ENCODE results near the gene SFXN3.

SFXN3 gene

DNA sequence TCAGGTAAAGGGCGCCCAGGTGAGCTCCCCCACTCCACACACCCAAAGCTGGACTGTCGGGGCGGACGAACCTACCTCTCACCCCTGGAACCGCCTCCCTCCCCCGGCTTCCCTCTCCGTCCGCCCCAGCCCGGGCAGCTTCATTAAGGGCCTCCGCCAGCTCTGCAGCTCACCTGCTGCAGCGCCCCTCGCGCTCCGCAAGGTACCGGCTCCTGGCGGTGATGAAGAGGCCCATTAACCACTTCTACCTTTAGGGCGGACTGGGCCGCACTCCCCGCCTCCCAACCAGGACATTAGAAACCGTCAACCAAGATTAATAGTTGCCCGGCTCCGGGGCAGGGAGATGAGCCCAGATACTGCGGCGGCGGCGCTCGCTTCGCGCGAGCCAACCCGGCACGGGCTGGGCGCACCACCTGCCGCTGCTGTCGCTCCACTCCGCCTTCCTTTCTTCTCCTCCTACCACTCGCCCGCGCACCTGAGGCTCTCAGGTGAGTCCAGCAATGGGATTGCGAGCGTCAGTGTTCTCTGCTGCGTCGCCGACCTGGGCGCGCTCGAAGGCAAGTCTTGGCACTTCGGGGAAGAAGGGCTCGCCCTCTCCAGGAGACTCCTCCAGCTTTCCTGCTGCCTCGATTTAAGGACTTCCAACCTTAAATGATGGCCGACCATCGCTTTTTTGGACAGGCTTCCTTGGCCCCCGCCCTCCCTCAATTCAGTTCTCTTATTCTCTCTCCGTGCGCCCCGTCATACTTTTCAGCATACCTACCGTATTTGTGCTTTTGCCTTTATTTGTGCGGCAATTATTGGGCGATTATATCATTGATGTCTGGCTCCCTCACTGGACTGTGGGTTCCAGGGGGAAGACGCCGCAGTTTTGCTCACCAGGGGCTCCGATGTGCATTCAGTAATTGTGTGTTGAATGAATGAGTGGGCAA, 17.2 kb downstream of the SFXN3 start:
- TF ChIP-seq, protein P1, sequence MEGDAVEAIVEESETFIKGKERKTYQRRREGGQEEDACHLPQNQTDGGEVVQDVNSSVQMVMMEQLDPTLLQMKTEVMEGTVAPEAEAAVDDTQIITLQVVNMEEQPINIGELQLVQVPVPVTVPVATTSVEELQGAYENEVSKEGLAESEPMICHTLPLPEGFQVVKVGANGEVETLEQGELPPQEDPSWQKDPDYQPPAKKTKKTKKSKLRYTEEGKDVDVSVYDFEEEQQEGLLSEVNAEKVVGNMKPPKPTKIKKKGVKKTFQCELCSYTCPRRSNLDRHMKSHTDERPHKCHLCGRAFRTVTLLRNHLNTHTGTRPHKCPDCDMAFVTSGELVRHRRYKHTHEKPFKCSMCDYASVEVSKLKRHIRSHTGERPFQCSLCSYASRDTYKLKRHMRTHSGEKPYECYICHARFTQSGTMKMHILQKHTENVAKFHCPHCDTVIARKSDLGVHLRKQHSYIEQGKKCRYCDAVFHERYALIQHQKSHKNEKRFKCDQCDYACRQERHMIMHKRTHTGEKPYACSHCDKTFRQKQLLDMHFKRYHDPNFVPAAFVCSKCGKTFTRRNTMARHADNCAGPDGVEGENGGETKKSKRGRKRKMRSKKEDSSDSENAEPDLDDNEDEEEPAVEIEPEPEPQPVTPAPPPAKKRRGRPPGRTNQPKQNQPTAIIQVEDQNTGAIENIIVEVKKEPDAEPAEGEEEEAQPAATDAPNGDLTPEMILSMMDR (IDR thresholded peaks at IDR 0.05; ENCODE audit: borderline replicate concordance, control extremely low read depth, extremely low read depth, insufficient read depth, missing control alignments), result no peak
- no peak for DNase-seq (ENCODE audit: low spot score)
- in situ Hi-C loops (cut with MboI; ENCODE audit: low sequenced_read_pairs, unreplicated experiment), result no loop called here

GRCh38 chr10:101050208-101051069, 19.4 kb downstream of the SFXN3 start:
- in situ Hi-C loops (cut with MboI; ENCODE audit: low sequenced_read_pairs, unreplicated experiment), result no loop called here
- TF ChIP-seq, protein P1 (IDR thresholded peaks at IDR 0.05; ENCODE audit: borderline replicate concordance, control extremely low read depth, extremely low read depth, insufficient read depth, missing control alignments), result peak; percentile 78

DNA sequence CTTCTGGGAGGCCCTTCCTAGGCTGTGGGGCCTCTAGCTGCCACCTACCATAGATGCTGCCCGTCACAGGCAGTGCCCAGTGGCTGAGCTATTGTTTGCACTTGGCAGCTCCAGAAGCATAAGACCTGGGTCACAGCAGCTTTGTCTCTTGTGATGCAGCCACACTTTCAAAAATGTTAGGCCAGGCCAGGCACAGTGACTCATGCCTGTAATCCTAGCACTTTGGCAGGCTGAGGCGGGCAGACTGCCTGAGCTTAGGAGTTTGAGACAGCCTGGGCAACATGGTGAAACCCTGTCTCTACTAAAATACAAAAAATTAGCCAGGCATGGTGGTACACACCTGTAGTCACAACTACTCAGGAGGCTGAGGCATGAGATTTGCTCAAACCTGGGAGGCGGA, 21.3 kb downstream of the SFXN3 start:
- DNase-seq (ENCODE audit: low spot score), result no peak
- TF ChIP-seq, protein P1 (IDR thresholded peaks at IDR 0.05; ENCODE audit: borderline replicate concordance, control extremely low read depth, extremely low read depth, insufficient read depth, missing control alignments), result no peak
- in situ Hi-C loops (cut with MboI; ENCODE audit: low sequenced_read_pairs, unreplicated experiment), result no loop called here

More at GRCh38 chr10:101050208-101051069, 19.4 kb downstream of the SFXN3 start:
- DNase-seq (ENCODE audit: low spot score), result peak; percentile 87

- in situ Hi-C loops (cut with MboI; ENCODE audit: low sequenced_read_pairs, unreplicated experiment), result no loop called here
- TF ChIP-seq, protein P1 (IDR thresholded peaks at IDR 0.05; ENCODE audit: borderline replicate concordance, control extremely low read depth, extremely low read depth, insufficient read depth, missing control alignments), result no peak
Measured at GRCh38 chr10:101053516-101053915, 22.5 kb downstream of the SFXN3 start.

DNA sequence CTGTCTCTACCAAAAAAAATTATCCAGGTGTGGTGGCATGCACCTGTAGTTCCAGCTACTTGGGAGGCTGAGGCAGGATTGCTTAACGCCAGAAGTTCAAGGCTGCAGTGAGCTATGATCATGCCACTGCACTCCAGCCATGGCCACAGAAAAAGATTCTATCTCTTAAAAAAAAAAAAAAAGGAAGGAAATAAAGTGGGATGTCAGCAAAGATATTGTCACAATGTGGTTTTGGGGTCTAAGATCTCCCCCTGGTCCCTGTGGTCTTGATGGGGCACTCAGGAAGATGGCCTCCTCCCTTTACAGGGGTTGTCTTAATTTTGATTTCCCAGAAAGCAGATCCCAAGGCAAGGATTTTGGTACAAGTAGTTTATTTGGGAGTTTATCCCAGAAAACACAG, 23.3 kb downstream of the SFXN3 start:
- TF ChIP-seq, protein P1 (IDR thresholded peaks at IDR 0.05; ENCODE audit: borderline replicate concordance, control extremely low read depth, extremely low read depth, insufficient read depth, missing control alignments), result no peak
- in situ Hi-C loops (cut with MboI; ENCODE audit: low sequenced_read_pairs, unreplicated experiment), result no loop called here
- no peak for DNase-seq (ENCODE audit: low spot score)

More at GRCh38 chr10:101053516-101053915, 22.5 kb downstream of the SFXN3 start:
- DNase-seq (ENCODE audit: low spot score), result no peak

- in situ Hi-C loops (cut with MboI; ENCODE audit: low sequenced_read_pairs, unreplicated experiment), result no loop called here
- no peak for DNase-seq (ENCODE audit: low spot score)
- TF ChIP-seq, protein P1 (IDR thresholded peaks at IDR 0.05; ENCODE audit: borderline replicate concordance, control extremely low read depth, extremely low read depth, insufficient read depth, missing control alignments), result no peak
Measured at GRCh38 chr10:101054876-101055275, 23.8 kb downstream of the SFXN3 start.

Measured in GM13976 (cell line).